Fibroblast of the aortic adventitia (primary cell): ENCODE data around the gene RAC3. TPM values are rescaled to one million over a fixed set of nuclear protein-coding genes. Genes with fewer than 3 reads are reported as not detected.

ENCODE experiments used
- DNase-seq: peaks from one replicate; pipeline ENCODE4 v3.0.0-alpha.2; 2010; ENCODE audit warnings: low read depth
- H3K4me3 ChIP-seq: 2 replicates; pipeline ENCODE4 v1.5.1; 2011; ENCODE audit warnings: low read depth, mild to moderate bottlenecking, control low read depth, low read length, moderate library complexity
- total RNA-seq: library from RNA; depleted of rRNA; stranded (reverse); fragments of >200 nt; gene quantifications from 2 replicates; pipeline ENCODE4 v1.2.3, GENCODE V29; 2012; ENCODE audit warnings: low replicate concordance
- TF ChIP-seq, protein P1 (sequence below): IDR thresholded peaks from 2 replicates; pipeline ENCODE4 v1.5.1; 2011; ENCODE audit warnings: mild to moderate bottlenecking, low read length, control low read depth, inconsistent platforms; ENCODE audit not compliant: insufficient read depth

Gene RAC3
- total RNA-seq, 1 donor = 6.2 TPM

DNA sequence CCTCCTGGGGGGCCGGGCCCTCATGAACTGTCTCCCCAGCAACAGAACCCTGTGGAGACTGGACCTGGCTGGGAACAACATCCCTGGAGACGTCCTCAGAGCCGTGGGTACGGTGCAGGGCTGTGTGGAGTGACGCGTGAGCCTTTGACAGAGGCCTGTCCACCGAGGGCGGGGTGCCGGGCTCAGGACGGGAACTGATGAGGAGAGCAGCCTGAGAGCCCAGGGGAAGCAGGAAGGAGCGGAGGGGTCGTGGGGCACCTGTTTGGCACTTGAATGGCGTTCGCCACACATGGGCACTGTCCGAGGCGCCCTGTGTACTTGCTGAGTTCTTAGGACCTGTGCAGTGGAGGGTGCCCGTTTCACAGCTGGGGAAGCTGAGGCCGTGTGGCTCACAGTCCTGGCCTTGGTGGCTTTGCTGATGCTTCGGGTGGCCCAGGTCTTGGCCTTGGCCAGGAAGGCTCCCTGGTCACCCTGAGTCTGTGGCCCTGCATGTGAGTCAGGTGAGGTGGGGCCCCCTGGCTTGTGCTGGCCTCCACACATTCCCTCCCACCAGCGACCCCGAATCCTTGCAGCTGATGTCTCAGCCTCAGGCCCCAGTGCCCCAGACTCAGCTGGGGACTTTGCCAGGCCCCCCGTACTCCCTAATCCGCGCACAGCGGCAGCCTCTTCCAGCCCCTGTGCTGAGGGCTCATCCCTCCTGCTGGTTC, 5.9 kb upstream of the RAC3 start:
- no peak for DNase-seq
- no peak overlapping the region for H3K4me3 ChIP-seq
- TF ChIP-seq, protein P1, sequence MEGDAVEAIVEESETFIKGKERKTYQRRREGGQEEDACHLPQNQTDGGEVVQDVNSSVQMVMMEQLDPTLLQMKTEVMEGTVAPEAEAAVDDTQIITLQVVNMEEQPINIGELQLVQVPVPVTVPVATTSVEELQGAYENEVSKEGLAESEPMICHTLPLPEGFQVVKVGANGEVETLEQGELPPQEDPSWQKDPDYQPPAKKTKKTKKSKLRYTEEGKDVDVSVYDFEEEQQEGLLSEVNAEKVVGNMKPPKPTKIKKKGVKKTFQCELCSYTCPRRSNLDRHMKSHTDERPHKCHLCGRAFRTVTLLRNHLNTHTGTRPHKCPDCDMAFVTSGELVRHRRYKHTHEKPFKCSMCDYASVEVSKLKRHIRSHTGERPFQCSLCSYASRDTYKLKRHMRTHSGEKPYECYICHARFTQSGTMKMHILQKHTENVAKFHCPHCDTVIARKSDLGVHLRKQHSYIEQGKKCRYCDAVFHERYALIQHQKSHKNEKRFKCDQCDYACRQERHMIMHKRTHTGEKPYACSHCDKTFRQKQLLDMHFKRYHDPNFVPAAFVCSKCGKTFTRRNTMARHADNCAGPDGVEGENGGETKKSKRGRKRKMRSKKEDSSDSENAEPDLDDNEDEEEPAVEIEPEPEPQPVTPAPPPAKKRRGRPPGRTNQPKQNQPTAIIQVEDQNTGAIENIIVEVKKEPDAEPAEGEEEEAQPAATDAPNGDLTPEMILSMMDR = no peak

DNA sequence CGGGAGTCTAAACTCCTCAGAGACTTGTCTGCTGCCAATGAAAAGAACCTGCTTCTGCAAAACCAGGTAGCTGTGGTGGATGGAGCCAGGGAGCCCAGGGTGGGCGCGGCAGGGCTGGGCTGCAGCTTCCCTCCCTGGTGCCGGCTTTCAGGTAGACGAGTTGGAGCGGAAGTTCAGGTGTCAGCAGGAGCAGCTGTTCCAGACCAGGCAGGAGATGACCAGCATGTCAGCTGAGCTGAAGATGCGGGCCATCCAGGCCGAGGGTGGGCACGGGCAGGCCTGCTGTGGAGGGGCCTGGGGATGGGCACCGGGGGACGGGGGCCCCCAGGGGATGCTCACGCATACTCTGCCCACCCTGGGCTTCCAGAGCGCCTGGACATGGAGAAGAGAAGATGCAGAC, 3.2 kb upstream of the RAC3 start:
- H3K4me3 ChIP-seq = no peak overlapping the region
- TF ChIP-seq, protein P1 = no peak
- no peak for DNase-seq

DNA sequence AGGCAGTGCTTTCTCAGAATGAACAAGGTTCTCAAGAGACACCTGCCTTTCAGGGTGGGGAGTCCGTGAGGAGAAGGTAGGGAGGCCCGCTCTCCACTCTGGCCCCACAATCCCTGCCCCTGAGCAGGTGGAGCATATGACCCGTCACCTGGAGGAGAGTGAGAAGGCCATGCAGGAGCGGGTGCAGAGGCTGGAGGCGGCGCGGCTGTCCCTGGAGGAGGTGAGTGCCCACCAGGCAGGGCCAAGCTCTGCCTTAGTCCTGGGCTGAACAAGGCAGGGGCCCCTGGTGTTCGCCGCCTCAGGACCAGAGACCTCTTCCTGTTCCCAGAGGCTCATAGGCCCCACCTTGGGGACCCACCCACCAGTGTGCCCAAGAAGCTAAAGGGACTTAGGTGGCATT, 2.5 kb upstream of the RAC3 start:
- no peak for DNase-seq
- TF ChIP-seq, protein P1 = no peak
- H3K4me3 ChIP-seq = no peak overlapping the region

DNA sequence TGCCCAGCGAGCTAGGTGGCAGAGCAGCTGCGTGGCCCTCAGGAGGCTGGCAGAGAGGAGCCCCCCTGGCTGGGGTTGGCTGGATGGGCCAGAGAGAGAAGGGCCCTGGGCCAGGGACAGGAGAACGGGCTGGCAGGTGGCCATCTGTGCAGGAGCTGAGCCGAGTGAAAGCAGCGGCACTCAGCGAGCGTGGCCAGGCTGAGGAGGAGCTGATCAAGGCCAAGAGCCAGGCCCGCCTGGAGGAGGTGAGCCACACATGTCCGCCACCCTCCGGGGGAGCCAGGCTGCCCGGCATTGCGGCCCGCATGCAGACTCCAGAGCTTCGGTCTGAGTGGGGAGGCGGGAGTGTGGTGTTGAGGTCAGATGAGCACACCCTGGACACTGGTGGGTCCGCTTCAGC, 2.1 kb upstream of the RAC3 start:
- TF ChIP-seq, protein P1 = no peak
- no peak overlapping the region for H3K4me3 ChIP-seq
- no peak for DNase-seq

DNA sequence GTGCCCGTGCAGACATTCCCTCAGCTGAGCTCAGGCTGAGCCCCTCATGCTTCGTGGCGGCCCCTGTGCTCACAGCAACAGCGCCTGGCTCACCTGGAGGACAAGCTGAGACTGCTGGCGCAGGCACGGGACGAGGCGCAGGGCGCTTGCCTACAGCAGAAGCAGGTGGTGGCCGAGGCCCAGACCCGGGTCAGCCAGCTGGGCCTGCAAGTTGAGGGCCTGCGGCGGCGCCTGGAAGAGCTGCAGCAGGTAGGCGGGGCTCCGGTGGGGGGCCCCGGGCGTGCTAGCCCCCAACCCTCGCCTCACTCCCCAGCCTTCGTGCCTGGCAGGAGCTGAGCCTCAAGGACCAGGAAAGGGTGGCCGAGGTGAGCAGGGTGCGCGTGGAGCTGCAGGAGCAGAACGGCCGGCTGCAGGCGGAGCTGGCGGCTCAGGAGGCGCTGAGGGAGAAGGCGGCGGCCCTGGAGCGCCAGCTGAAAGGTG, 1.4 kb upstream of the RAC3 start:
- H3K4me3 ChIP-seq = no peak overlapping the region
- TF ChIP-seq, protein P1 = no peak
- no peak for DNase-seq

DNA sequence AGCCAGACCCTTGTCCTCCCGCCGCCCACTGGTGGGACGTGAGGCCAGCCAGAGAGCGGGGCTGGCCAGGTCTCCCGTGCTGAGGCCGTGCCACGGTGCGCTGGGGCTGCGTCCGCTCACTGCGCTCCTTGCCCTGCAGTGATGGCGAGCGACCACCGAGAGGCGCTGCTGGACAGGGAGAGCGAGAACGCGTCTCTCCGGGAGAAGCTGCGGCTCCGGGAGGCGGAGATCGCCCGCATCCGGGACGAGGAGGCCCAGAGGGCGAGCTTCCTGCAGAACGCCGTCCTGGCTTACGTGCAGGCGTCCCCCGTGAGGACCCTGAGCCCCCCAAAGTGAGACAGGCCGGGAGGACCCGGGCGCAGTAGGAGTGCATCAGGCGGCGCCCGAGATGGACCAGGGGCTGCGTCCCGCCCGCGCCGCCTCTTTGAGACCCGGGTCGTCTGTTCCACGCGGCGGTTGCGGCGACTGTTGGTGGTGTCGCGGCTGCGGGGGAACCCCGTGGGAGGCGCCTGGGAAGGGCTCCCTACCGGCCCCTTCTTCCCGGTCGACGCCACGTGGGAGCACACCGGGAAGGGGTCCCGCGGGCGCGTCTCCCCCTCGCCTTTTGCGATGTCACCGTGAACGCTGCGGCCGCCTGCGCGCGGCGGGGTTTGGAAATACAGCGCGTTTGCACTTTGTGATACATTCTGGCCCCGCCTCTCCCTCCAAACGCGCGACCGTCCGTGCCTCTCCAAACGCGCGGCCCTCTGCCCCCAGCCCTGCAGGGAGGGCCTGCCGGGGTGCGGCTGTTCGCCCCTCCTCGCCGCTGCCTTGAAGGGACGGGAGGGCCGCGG, 792 bp upstream of the RAC3 start:
- TF ChIP-seq, protein P1 = peak; percentile 81
- DNase-seq = peak; percentile 79
- H3K4me3 ChIP-seq = peak overlapping the region; percentile 53
